ENCODE data around the gene MTUS2. TPM values are rescaled to one million over a fixed set of nuclear protein-coding genes. Genes with fewer than 3 reads are reported as not detected.
A peak's percentile ranks its signal among the peaks of the same experiment; 100 is the strongest.

The MTUS2 gene
- total and polyA plus RNA-seq, 2 experiments from 2014 or later: 0.27 to 0.38 TPM

- H3K79me2 ChIP-seq (replicated peaks; ENCODE audit: insufficient read depth): no peaks in the 10 kb centered on the region
- peak; percentile 87 for DNase-seq (ENCODE audit: low spot score)
- no peaks in the 10 kb centered on the region for H3K9me2 ChIP-seq (ENCODE audit: insufficient read depth)
- Mint-ChIP-seq H3K4me3 (peak overlapping the region; percentile 84), H3K4me1 (peaks cover 18% of the 10 kb centered on the region), H3K9me3 (no peaks in the 10 kb centered on the region), H3K27me3 (ENCODE audit: insufficient read depth, low read depth, poor library complexity) (peaks cover 2% of the 10 kb centered on the region), H3K36me3 (ENCODE audit: low read depth) (no peaks in the 10 kb centered on the region), H3K27ac (no peak overlapping the region)
- TF ChIP-seq CREB1 (CRISPR knock-in tag; IDR thresholded peaks at IDR 0.05; ENCODE audit: low read depth) (no peak), ETS1 (IDR thresholded peaks at IDR 0.05) (no peak), ZNF331 (CRISPR knock-in tag; IDR thresholded peaks at IDR 0.05; ENCODE audit: low read depth) (no peak)
- H3K4me2 ChIP-seq: peak overlapping the region; percentile 79
- H2AFZ ChIP-seq: peak overlapping the region; percentile 93
- H4K20me1 ChIP-seq (replicated peaks; ENCODE audit: insufficient read depth): no peaks in the 10 kb centered on the region
- H3K4me1 ChIP-seq (ENCODE audit: insufficient read depth): peaks cover 27% of the 10 kb centered on the region
- ATAC-seq: peak; percentile 96
- H3K27ac ChIP-seq (ENCODE audit: low read depth): no peak overlapping the region
- no peaks in the 10 kb centered on the region for H3F3A ChIP-seq (replicated peaks; ENCODE audit: low read depth)
- peaks cover 21% of the 10 kb centered on the region for H3K27me3 ChIP-seq (ENCODE audit: insufficient read depth)
- no peaks in the 10 kb centered on the region for H3K36me3 ChIP-seq (ENCODE audit: insufficient read depth)
- peak overlapping the region; percentile 66 for H3K4me3 ChIP-seq
These were observed 608.4 kb downstream of the MTUS2 start for GRCh38 chr13:29428310-29429181.

DNA sequence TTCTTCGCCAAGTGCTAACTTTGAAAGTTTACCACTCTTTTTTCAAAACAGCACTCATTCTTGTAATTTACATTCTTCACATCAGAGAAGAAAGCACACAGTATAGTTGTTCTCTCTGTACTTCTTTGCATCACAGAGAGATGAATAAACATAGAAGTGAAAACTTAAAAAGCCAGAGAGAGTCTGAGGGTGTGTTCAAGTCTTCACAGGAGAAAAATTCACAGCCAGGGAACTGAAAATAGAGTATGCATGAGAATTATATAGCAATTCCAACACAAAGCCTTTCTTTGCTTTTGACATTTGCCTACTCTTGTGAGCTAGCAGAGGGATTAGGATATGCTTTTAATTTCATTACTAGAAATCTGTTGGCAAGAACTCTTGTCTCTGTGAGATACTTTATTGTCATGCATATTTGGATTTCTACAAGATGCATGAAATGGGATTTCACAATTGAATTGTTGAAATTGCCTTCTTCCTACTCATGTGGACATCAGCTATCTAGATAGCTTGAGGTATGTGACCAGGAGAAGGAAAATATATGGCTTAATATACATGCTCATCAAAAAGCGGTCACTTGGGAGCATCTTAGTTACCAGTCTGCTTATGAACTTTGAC lies 609.3 kb downstream of the MTUS2 start:
- H3K4me1 Mint-ChIP-seq: peaks cover 18% of the 10 kb centered on the region
- H3K36me3 ChIP-seq (ENCODE audit: insufficient read depth): no peaks in the 10 kb centered on the region
- H3F3A ChIP-seq (replicated peaks; ENCODE audit: low read depth): no peaks in the 10 kb centered on the region
- H3K4me1 ChIP-seq (ENCODE audit: insufficient read depth): peaks cover 30% of the 10 kb centered on the region
- no peaks in the 10 kb centered on the region for H3K79me2 ChIP-seq (replicated peaks; ENCODE audit: insufficient read depth)
- H3K27me3 Mint-ChIP-seq (ENCODE audit: insufficient read depth, low read depth, poor library complexity): peaks cover 2% of the 10 kb centered on the region
- H4K20me1 ChIP-seq (replicated peaks; ENCODE audit: insufficient read depth): no peaks in the 10 kb centered on the region
- no peak for TF ChIP-seq REST (IDR thresholded peaks at IDR 0.05; ENCODE audit: unreplicated experiment)
- TF ChIP-seq POLR2AphosphoS5 (IDR thresholded peaks at IDR 0.05; ENCODE audit: low read depth): no peak
- H3K4me2 ChIP-seq: peak overlapping the region; percentile 79
- no peaks in the 10 kb centered on the region for H3K36me3 Mint-ChIP-seq (ENCODE audit: low read depth)
- no peaks in the 10 kb centered on the region for H3K9me3 Mint-ChIP-seq
- no peak overlapping the region for H3K27ac Mint-ChIP-seq
- peak overlapping the region; percentile 66 for H3K4me3 ChIP-seq
- H2AFZ ChIP-seq: peak overlapping the region; percentile 93
- H3K9me2 ChIP-seq (ENCODE audit: insufficient read depth): no peaks in the 10 kb centered on the region
- H3K27ac ChIP-seq (ENCODE audit: low read depth): no peak overlapping the region
- no peak for ATAC-seq
- peaks cover 21% of the 10 kb centered on the region for H3K27me3 ChIP-seq (ENCODE audit: insufficient read depth)
- peak overlapping the region; percentile 84 for H3K4me3 Mint-ChIP-seq
- DNase-seq (ENCODE audit: low spot score): no peak
